C4-2B (cell line): ENCODE measurements around the gene NLGN2.

ENCODE experiments used
- H3K27ac ChIP-seq: fragments of 450-650 bp; 2 replicates; pipeline ENCODE4 v1.5.1; 2017
- ZFX ChIP-seq: fragments of 450-650 bp; IDR thresholded peaks from 2 replicates; pipeline ENCODE4 v1.6.1; 2017
- TF ChIP-seq, protein P1 (sequence below): fragments of 450-650 bp; conservative IDR thresholded peaks from 2 replicates; pipeline ENCODE4 v1.5.1; 2017; ENCODE audit warnings: mild to moderate bottlenecking

Gene NLGN2

DNA sequence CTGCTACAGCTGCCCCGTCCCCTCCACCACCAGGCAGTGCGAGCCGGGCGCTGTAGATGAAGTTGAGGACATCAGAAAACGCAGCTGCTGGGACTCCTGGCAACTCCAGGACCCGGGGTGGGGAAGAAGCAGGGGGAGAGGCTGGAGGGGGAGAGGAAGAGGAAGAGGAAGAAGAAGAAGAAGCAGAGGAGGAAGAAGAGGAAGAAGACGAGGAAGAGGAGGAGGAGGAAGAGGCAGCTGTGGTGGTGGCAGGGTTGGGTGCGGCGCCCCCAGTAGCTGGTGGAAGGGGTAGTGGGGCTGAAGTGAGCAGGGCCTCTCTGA is 58.6 kb downstream of the NLGN2 start:
- peak overlapping the region; percentile 40; the same call in 1 of the 2 replicates for H3K27ac ChIP-seq
- no peak for TF ChIP-seq ZFX
- TF ChIP-seq, protein P1, sequence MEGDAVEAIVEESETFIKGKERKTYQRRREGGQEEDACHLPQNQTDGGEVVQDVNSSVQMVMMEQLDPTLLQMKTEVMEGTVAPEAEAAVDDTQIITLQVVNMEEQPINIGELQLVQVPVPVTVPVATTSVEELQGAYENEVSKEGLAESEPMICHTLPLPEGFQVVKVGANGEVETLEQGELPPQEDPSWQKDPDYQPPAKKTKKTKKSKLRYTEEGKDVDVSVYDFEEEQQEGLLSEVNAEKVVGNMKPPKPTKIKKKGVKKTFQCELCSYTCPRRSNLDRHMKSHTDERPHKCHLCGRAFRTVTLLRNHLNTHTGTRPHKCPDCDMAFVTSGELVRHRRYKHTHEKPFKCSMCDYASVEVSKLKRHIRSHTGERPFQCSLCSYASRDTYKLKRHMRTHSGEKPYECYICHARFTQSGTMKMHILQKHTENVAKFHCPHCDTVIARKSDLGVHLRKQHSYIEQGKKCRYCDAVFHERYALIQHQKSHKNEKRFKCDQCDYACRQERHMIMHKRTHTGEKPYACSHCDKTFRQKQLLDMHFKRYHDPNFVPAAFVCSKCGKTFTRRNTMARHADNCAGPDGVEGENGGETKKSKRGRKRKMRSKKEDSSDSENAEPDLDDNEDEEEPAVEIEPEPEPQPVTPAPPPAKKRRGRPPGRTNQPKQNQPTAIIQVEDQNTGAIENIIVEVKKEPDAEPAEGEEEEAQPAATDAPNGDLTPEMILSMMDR: no peak

DNA sequence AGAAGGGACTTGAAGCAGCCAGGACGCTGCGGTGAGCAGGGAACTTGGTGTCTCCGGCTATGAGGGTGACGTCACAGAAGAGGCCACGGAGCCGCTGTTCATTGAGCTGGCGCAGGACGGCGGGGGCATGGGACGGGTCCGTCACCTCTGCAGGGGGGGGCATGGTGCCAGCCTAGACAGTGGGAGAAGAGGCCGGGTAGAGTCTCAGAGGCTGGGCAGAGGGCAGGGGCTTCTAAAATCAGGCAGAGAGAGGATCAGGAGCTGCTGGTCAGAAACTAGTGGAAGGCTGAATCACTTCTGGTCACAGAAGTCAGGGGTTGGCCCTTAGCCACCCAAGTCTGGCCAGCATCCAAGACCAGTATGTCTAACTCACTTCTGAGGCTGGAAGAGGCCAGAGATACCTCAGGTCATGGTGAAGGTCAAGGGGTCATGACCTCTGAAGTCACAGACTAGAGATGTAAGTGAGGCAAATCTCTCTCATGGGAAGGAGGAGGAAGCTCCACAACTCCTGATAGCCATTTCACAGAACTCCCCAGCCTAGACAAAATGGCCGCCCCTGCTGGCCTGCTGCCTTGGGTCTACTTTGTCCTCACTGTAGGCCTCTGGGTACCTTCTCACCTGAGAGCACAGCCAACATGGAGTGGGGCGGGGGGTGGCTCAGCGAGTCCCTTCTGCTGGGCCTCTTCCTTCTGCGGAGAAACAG is 59.1 kb downstream of the NLGN2 start:
- peak overlapping the region; percentile 40 for H3K27ac ChIP-seq
- no peak for TF ChIP-seq ZFX
- TF ChIP-seq, protein P1: no peak

DNA sequence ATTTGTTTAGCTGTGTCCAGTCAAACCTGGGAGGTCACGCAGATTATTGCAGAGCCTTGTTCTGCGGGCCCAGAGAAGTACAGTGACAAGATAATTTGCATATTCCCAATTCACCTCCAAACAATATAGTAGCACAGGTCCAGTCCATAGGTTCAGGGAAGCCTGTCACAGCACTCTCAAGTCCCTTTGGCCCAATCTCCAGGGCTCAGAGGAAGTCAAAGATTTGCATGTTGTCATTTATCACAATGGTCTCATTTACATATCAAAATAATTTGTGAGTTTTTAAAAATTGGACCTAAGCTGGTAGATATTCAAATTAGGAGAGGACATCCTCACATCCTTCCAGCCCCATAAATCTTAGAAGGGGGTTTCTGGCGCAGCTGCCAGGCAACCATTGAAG is 59.9 kb downstream of the NLGN2 start:
- H3K27ac ChIP-seq: peak overlapping the region; percentile 40
- no peak for TF ChIP-seq ZFX
- TF ChIP-seq, protein P1: no peak

GRCh38 chr17:7468290-7468689 is 60.6 kb downstream of the NLGN2 start:
- no peak overlapping the region for H3K27ac ChIP-seq
- no peak for TF ChIP-seq ZFX
- TF ChIP-seq, protein P1: no peak

GRCh38 chr17:7468804-7469389 is 61.3 kb downstream of the NLGN2 start:
- no peak overlapping the region for H3K27ac ChIP-seq
- TF ChIP-seq ZFX: no peak
- TF ChIP-seq, protein P1: no peak
